Ovary (tissue), 3 donors: ENCODE measurements around the gene ADK.

Experiments used
- EP300 ChIP-seq: sonication (generic); formaldehyde crosslinking; IDR thresholded peaks from one replicate; pipeline ENCODE4 v1.6.1; 2017; ENCODE audit warnings: antibody characterized with exemption
- POLR2A ChIP-seq: fragments of 450-650 bp; IDR thresholded peaks from one replicate; pipeline ENCODE4 v1.6.1; 2017; ENCODE audit warnings: antibody characterized with exemption, mild to moderate bottlenecking, moderate library complexity
- TF ChIP-seq, protein P1 (sequence below), 3 donors: fragments of 450-650 bp in 2 of 3; fragments of 200-600 bp in 1 of 3; IDR thresholded peaks; one replicate each; pipeline versions ENCODE4 v1.5.1 to v1.8.0; 2016 to 2022; ENCODE audit warnings: antibody characterized with exemption in 3 of 3, mild to moderate bottlenecking in 1 of 3
- donor health status: DM: no; HTN: no; CAD: no.

GRCh38 chr10:74384615-74385183, 233.7 kb downstream of the ADK start:
- no peak for TF ChIP-seq POLR2A
- TF ChIP-seq, protein P1, sequence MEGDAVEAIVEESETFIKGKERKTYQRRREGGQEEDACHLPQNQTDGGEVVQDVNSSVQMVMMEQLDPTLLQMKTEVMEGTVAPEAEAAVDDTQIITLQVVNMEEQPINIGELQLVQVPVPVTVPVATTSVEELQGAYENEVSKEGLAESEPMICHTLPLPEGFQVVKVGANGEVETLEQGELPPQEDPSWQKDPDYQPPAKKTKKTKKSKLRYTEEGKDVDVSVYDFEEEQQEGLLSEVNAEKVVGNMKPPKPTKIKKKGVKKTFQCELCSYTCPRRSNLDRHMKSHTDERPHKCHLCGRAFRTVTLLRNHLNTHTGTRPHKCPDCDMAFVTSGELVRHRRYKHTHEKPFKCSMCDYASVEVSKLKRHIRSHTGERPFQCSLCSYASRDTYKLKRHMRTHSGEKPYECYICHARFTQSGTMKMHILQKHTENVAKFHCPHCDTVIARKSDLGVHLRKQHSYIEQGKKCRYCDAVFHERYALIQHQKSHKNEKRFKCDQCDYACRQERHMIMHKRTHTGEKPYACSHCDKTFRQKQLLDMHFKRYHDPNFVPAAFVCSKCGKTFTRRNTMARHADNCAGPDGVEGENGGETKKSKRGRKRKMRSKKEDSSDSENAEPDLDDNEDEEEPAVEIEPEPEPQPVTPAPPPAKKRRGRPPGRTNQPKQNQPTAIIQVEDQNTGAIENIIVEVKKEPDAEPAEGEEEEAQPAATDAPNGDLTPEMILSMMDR (IDR thresholded peaks at IDR 0.05) = no peak
- TF ChIP-seq EP300 = no peak
